ENCODE data around the gene RELN. TPM values are rescaled to one million over a fixed set of nuclear protein-coding genes. Genes with fewer than 3 reads are reported as not detected.
"Not testable (repeated sequence)": the region's sequence is repeated elsewhere in the genome, so short reads cannot be mapped to it uniquely, and the experiment has no call there.

Gene RELN
- total and polyA plus RNA-seq, 2 donors (not counting 1 experiment from before 2014, with no cell fraction given) = not detected

DNA sequence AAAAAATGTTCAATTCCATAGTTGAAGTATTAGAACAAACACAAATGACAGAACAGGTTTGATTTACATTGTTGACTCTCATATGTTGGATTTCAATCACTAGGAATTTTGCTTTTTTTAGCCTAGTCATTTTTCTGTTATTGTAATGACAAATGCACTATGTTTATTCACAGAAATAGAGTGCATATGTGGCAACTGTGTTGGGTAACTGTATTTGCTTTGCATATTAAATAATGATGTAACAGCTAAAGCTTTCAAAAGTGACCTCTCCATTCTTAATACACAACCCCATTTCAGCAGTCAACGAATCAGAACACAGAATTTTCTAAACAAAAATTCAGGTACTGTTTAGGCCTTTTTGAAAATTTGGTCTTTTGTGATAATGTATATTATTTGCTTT is 489.5 kb downstream of the RELN start:
- Histone ChIP-seq H3K27ac (ENCODE audit: low read length in 2 of 2) (no peak overlapping the region), H3K79me2 (ENCODE audit: control insufficient read depth, insufficient read depth, low read length) (no peaks in the 10 kb centered on the region), H4K20me1 (ENCODE audit: control insufficient read depth, insufficient read depth, low read length, poor library complexity, severe bottlenecking) (no peaks in the 10 kb centered on the region), H3K9ac (ENCODE audit: low read length) (no peak overlapping the region), H3K9me3 (ENCODE audit: control extremely low read depth in 1 of 3, control insufficient read depth in 2 of 3, insufficient read depth in 1 of 3, low read length in 2 of 3) (peaks cover 0 to 4% (median 0%) of the 10 kb centered on the region in 3 donors), H3K4me2 (replicated peaks; ENCODE audit: low read depth, low read length, poor library complexity, severe bottlenecking) (no peak overlapping the region), H3K4me1 (ENCODE audit: control insufficient read depth in 2 of 2, insufficient read depth in 2 of 2, low read length in 2 of 2) (no peaks in the 10 kb centered on the region), H3K27me3 (replicated peaks in 1 of 4; ENCODE audit: control extremely low read depth in 1 of 4, control insufficient read depth in 3 of 4, insufficient read depth in 4 of 4, low read length in 3 of 4) (peaks cover 0 to 6% (median 0%) of the 10 kb centered on the region in 4 experiments), H3K4me3 (ENCODE audit: control extremely low read depth in 1 of 5, extremely low read depth in 1 of 5, insufficient read depth in 1 of 5, low read depth in 2 of 5, low read length in 4 of 5) (no peak overlapping the region), H3K36me3 (replicated peaks in 1 of 2; ENCODE audit: control extremely low read depth in 1 of 2, control insufficient read depth in 1 of 2, extremely low read depth in 1 of 2, insufficient read depth in 2 of 2, low read length in 1 of 2) (no peaks in the 10 kb centered on the region), H2AFZ (ENCODE audit: insufficient read depth, low read depth, low read length, poor library complexity, severe bottlenecking) (no peak overlapping the region)
- no peak for DNase-seq
- Mint-ChIP-seq H3K27ac (no peak overlapping the region), H3K9me3 (ENCODE audit: insufficient read depth) (no peaks in the 10 kb centered on the region), H3K27me3 (peaks cover 15% of the 10 kb centered on the region), H3K4me1 (no peaks in the 10 kb centered on the region), H3K4me3 (no peak overlapping the region)
- no peak for ATAC-seq (ENCODE audit: low read depth)
- intact Hi-C loops (cut with micrococcal nuclease) = no loop called here
- WGBS (ENCODE audit: insufficient coverage) = no CpG with 5 or more reads among the region's 1 CpG
- POLR2A ChIA-PET = no interaction called here
- no peak for TF ChIP-seq EZH2 (IDR thresholded peaks at IDR 0.05; ENCODE audit: borderline replicate concordance, insufficient read depth, low read depth, low read length, poor library complexity, severe bottlenecking)
- CTCF ChIA-PET = no interaction called here

DNA sequence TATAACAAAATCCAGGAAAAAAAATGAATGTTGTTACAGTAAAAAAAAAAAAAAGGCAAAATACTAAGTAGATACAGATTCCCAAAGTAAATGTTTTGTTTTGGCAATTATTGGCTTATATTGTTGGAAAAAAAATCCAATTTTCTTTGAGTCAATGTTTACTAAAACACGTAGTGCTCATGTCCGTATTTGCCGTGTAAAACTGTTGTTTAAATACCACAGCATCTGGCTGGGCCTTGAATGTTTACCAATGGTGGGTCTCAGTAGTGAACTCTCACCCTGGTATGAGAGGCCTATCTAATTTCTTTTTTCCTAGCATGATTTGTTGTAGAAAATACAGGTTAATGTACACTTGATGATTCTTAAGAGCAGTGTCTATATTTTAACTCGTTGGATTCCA is 502.0 kb downstream of the RELN start:
- Mint-ChIP-seq H3K4me1 (no peaks in the 10 kb centered on the region), H3K27me3 (peaks cover 13% of the 10 kb centered on the region), H3K9me3 (ENCODE audit: insufficient read depth) (no peaks in the 10 kb centered on the region), H3K4me3 (no peak overlapping the region), H3K27ac (no peak overlapping the region)
- ChIA-PET CTCF (no interaction called here), POLR2A (no interaction called here)
- H3K9me3 ChIP-seq (ENCODE audit: control extremely low read depth in 1 of 3, control insufficient read depth in 2 of 3, insufficient read depth in 1 of 3, low read length in 2 of 3) = no peaks in the 10 kb centered on the region
- 96% methylated on average over 3 of the region's 4 CpGs for WGBS (ENCODE audit: insufficient coverage)
- H3K27me3 ChIP-seq (replicated peaks in 1 of 4; ENCODE audit: control extremely low read depth in 1 of 4, control insufficient read depth in 3 of 4, insufficient read depth in 4 of 4, low read length in 3 of 4) = peaks cover 0 to 5% (median 1%) of the 10 kb centered on the region in 4 experiments
- H3K36me3 ChIP-seq (replicated peaks in 1 of 2; ENCODE audit: control extremely low read depth in 1 of 2, control insufficient read depth in 1 of 2, extremely low read depth in 1 of 2, insufficient read depth in 2 of 2, low read length in 1 of 2) = no peaks in the 10 kb centered on the region
- no peak overlapping the region for H3K27ac ChIP-seq (ENCODE audit: low read length in 2 of 2)
- no peak overlapping the region for H3K4me2 ChIP-seq (replicated peaks; ENCODE audit: low read depth, low read length, poor library complexity, severe bottlenecking)
- ATAC-seq (ENCODE audit: low read depth) = no peak
- H4K20me1 ChIP-seq (ENCODE audit: control insufficient read depth, insufficient read depth, low read length, poor library complexity, severe bottlenecking) = no peaks in the 10 kb centered on the region
- no peak for DNase-seq
- H3K4me3 ChIP-seq (ENCODE audit: control extremely low read depth in 1 of 5, extremely low read depth in 1 of 5, insufficient read depth in 1 of 5, low read depth in 2 of 5, low read length in 4 of 5) = no peak overlapping the region
- intact Hi-C loops (cut with micrococcal nuclease) = no loop called here
- no peak overlapping the region for H2AFZ ChIP-seq (ENCODE audit: insufficient read depth, low read depth, low read length, poor library complexity, severe bottlenecking)
- no peak overlapping the region for H3K9ac ChIP-seq (ENCODE audit: low read length)
- no peaks in the 10 kb centered on the region for H3K79me2 ChIP-seq (ENCODE audit: control insufficient read depth, insufficient read depth, low read length)
- no peak for TF ChIP-seq EZH2 (IDR thresholded peaks at IDR 0.05; ENCODE audit: borderline replicate concordance, insufficient read depth, low read depth, low read length, poor library complexity, severe bottlenecking)
- TF ChIP-seq, protein P1, sequence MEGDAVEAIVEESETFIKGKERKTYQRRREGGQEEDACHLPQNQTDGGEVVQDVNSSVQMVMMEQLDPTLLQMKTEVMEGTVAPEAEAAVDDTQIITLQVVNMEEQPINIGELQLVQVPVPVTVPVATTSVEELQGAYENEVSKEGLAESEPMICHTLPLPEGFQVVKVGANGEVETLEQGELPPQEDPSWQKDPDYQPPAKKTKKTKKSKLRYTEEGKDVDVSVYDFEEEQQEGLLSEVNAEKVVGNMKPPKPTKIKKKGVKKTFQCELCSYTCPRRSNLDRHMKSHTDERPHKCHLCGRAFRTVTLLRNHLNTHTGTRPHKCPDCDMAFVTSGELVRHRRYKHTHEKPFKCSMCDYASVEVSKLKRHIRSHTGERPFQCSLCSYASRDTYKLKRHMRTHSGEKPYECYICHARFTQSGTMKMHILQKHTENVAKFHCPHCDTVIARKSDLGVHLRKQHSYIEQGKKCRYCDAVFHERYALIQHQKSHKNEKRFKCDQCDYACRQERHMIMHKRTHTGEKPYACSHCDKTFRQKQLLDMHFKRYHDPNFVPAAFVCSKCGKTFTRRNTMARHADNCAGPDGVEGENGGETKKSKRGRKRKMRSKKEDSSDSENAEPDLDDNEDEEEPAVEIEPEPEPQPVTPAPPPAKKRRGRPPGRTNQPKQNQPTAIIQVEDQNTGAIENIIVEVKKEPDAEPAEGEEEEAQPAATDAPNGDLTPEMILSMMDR (IDR thresholded peaks at IDR 0.05) = no peak
- no peaks in the 10 kb centered on the region for H3K4me1 ChIP-seq (ENCODE audit: control insufficient read depth in 2 of 2, insufficient read depth in 2 of 2, low read length in 2 of 2)

DNA sequence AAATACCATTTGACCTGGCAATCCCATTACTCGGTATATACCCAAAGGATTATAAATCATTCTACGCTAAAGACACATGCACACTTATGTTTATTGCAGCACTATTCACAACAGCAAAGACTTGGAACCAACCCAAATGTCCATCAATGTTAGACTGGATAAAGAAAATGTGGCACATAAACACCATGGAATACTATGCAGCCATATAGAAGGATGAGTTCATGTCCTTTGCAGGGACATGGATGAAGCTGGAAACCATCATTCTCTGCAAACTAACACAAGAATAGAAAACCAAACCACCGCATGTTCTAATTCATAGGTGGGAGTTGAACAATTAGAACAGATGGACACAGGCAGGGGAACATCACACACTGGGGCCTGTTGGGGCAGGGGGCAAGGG is 502.6 kb downstream of the RELN start:
- H2AFZ ChIP-seq (ENCODE audit: insufficient read depth, low read depth, low read length, poor library complexity, severe bottlenecking); intact Hi-C loops (cut with micrococcal nuclease); H3K4me3 Mint-ChIP-seq; H3K4me1 Mint-ChIP-seq; H3K36me3 ChIP-seq (replicated peaks in 1 of 2; ENCODE audit: control extremely low read depth in 1 of 2, control insufficient read depth in 1 of 2, extremely low read depth in 1 of 2, insufficient read depth in 2 of 2, low read length in 1 of 2); DNase-seq; H3K9ac ChIP-seq (ENCODE audit: low read length); H3K9me3 Mint-ChIP-seq (ENCODE audit: insufficient read depth); H3K9me3 ChIP-seq (ENCODE audit: control extremely low read depth in 1 of 3, control insufficient read depth in 2 of 3, insufficient read depth in 1 of 3, low read length in 2 of 3); H3K27ac ChIP-seq (ENCODE audit: low read length in 2 of 2); H4K20me1 ChIP-seq (ENCODE audit: control insufficient read depth, insufficient read depth, low read length, poor library complexity, severe bottlenecking); H3K79me2 ChIP-seq (ENCODE audit: control insufficient read depth, insufficient read depth, low read length); POLR2A ChIA-PET; ATAC-seq (ENCODE audit: low read depth); H3K27me3 ChIP-seq (replicated peaks in 1 of 4; ENCODE audit: control extremely low read depth in 1 of 4, control insufficient read depth in 3 of 4, insufficient read depth in 4 of 4, low read length in 3 of 4); H3K4me3 ChIP-seq (ENCODE audit: control extremely low read depth in 1 of 5, extremely low read depth in 1 of 5, insufficient read depth in 1 of 5, low read depth in 2 of 5, low read length in 4 of 5); H3K4me1 ChIP-seq (ENCODE audit: control insufficient read depth in 2 of 2, insufficient read depth in 2 of 2, low read length in 2 of 2); H3K27ac Mint-ChIP-seq; H3K4me2 ChIP-seq (replicated peaks; ENCODE audit: low read depth, low read length, poor library complexity, severe bottlenecking); CTCF ChIA-PET: not testable (repeated sequence)
- peaks cover 18% of the 10 kb centered on the region for H3K27me3 Mint-ChIP-seq
- no CpG with 5 or more reads among the region's 3 CpGs for WGBS (ENCODE audit: insufficient coverage)

Data from B cell (primary cell).